GM23248 (cell line): Measurements from ENCODE around the gene NEGR1. TPM values are rescaled to one million over a fixed set of nuclear protein-coding genes. Genes with fewer than 3 reads are reported as not detected.

Experiments
- DNase-seq: peaks from one replicate; pipeline ENCODE4 v3.0.0-alpha.2; 2015
- H2AFZ ChIP-seq: fragments of 200-600 bp; sonication (generic); 2 replicates; pipeline ENCODE4 v1.6.1; 2016; ENCODE audit warnings: antibody characterized with exemption
- H3F3A ChIP-seq: fragments of 200-600 bp; sonication (generic); 2 replicates; pipeline ENCODE4 v1.6.1; 2016; ENCODE audit warnings: mild to moderate bottlenecking, antibody characterized with exemption, mixed run types; ENCODE audit not compliant: insufficient read depth
- H3K27ac ChIP-seq: fragments of 200-600 bp; sonication (generic); 2 replicates; pipeline ENCODE4 v1.5.1; 2016; ENCODE audit warnings: mild to moderate bottlenecking
- H3K27me3 ChIP-seq: fragments of 200-600 bp; sonication (generic); replicated peaks from 2 replicates; pipeline ENCODE4 v1.6.1; 2016; ENCODE audit warnings: mild to moderate bottlenecking; ENCODE audit not compliant: insufficient read depth
- H3K36me3 ChIP-seq: fragments of 200-600 bp; sonication (generic); 2 replicates; pipeline ENCODE4 v1.6.1; 2016; ENCODE audit warnings: low read depth, mild to moderate bottlenecking
- H3K4me1 ChIP-seq: fragments of 200-600 bp; sonication (generic); 2 replicates; pipeline ENCODE4 v1.6.1; 2016; ENCODE audit warnings: mild to moderate bottlenecking; ENCODE audit not compliant: insufficient read depth
- H3K4me2 ChIP-seq: fragments of 200-600 bp; sonication (generic); one replicate; pipeline ENCODE4 v1.6.1; 2016; ENCODE audit warnings: mild to moderate bottlenecking; ENCODE audit not compliant: unreplicated experiment
- H3K4me3 ChIP-seq: fragments of 200-600 bp; sonication (generic); 2 replicates; pipeline ENCODE4 v1.5.1; 2016; ENCODE audit warnings: mild to moderate bottlenecking
- H3K79me2 ChIP-seq: fragments of 200-600 bp; sonication (generic); 2 replicates; pipeline ENCODE4 v1.6.1; 2016; ENCODE audit warnings: mild to moderate bottlenecking; ENCODE audit not compliant: insufficient read depth
- H3K9ac ChIP-seq: fragments of 200-600 bp; sonication (generic); 2 replicates; pipeline ENCODE4 v1.6.1; 2016; ENCODE audit warnings: mild to moderate bottlenecking
- H3K9me2 ChIP-seq: fragments of 200-600 bp; sonication (generic); 2 replicates; pipeline ENCODE4 v1.6.1; 2016; ENCODE audit warnings: mixed run types, mild to moderate bottlenecking, moderate library complexity; ENCODE audit not compliant: insufficient read depth
- H3K9me3 ChIP-seq: fragments of 200-600 bp; sonication (generic); one replicate; pipeline ENCODE4 v1.6.1; 2017; ENCODE audit warnings: low read depth
- H4K20me1 ChIP-seq: fragments of 200-600 bp; sonication (generic); 2 replicates; pipeline ENCODE4 v1.6.0; 2016; ENCODE audit not compliant: insufficient read depth
- EZH2 ChIP-seq: fragments of 200-600 bp; sonication (generic); IDR thresholded peaks from 2 replicates; pipeline ENCODE4 v1.6.1; 2018; ENCODE audit warnings: antibody characterized with exemption, mild to moderate bottlenecking; ENCODE audit not compliant: insufficient read depth, poor library complexity, severe bottlenecking
- EZH2phosphoT487 ChIP-seq: fragments of 200-600 bp; sonication (generic); IDR thresholded peaks from 2 replicates; pipeline ENCODE4 v1.6.1; 2018; ENCODE audit warnings: antibody characterized with exemption, moderate library complexity, mild to moderate bottlenecking, low read depth; ENCODE audit not compliant: insufficient read depth
- WGBS, 2 experiments: methylation state at CpG; one replicate each; pipeline ENCODE4 v1.1.6; 2015 to 2017; ENCODE audit warnings: low lambda C conversion rate in 2 of 2, low coverage in 1 of 2; ENCODE audit errors: missing lambda C conversion rate in 2 of 2; 5-methylcytosine and 5-hydroxymethylcytosine counted together
- in situ Hi-C: fragments of 300-500 bp; cut with MboI; formaldehyde crosslinking; loops from 2 replicates; pipeline ENCODE4 v1.15.0; 2020
- polyA plus RNA-seq: library from polyadenylated mRNA; unstranded; fragments of >200 nt; fragmentation: Nextera tagmentation; extraction: Ambion mirVana; gene quantifications from 2 replicates; pipeline ENCODE4 v1.2.1, GENCODE V29; 2016
- total RNA-seq: library from RNA; depleted of rRNA; stranded (reverse); fragments of >200 nt; shearing (Covaris generic); gene quantifications from 2 replicates; pipeline ENCODE4 v1.2.3, GENCODE V29; 2014

Gene NEGR1
- total and polyA plus RNA-seq, 2 experiments from 2014 or later, result 14.3 to 15.7 TPM

GRCh38 chr1:72101840-72102632 is 180.3 kb downstream of the NEGR1 start:
- 65 to 74% methylated on average over 3 of the region's 3 CpGs for WGBS, 2 experiments
- Histone ChIP-seq H2AFZ (no peak overlapping the region), H3F3A (no peaks in the 10 kb centered on the region), H3K4me1 (0 out of 2 replicates have a peak, but pooled peaks cover 6% of the 10 kb centered on the region), H3K4me2 (no peak overlapping the region), H3K9ac (no peak overlapping the region), H3K9me2 (no peaks in the 10 kb centered on the region), H4K20me1 (no peaks in the 10 kb centered on the region), H3K4me3 (no peak overlapping the region), H3K36me3 (no peaks in the 10 kb centered on the region), H3K27me3 (no peaks in the 10 kb centered on the region), H3K9me3 (no peaks in the 10 kb centered on the region), H3K79me2 (no peaks in the 10 kb centered on the region), H3K27ac (no peak overlapping the region)
- in situ Hi-C loops, result no loop called here
- TF ChIP-seq EZH2phosphoT487 (no peak), EZH2 (no peak)
- DNase-seq, result no peak

GRCh38 chr1:72100771-72101170 is 181.6 kb downstream of the NEGR1 start:
- Histone ChIP-seq H3K4me1 (0 out of 2 replicates have a peak, but pooled peaks cover 6% of the 10 kb centered on the region), H3K9me3 (no peaks in the 10 kb centered on the region), H3K27ac (no peak overlapping the region), H3K4me3 (no peak overlapping the region), H3K9ac (no peak overlapping the region), H3K4me2 (no peak overlapping the region), H3K36me3 (no peaks in the 10 kb centered on the region), H3K27me3 (no peaks in the 10 kb centered on the region), H3K9me2 (no peaks in the 10 kb centered on the region), H3K79me2 (no peaks in the 10 kb centered on the region), H3F3A (no peaks in the 10 kb centered on the region), H4K20me1 (no peaks in the 10 kb centered on the region), H2AFZ (no peak overlapping the region)
- TF ChIP-seq EZH2 (no peak), EZH2phosphoT487 (no peak)
- WGBS, 2 experiments, result 91 to 98% methylated on average over 2 of the region's 2 CpGs
- DNase-seq, result no peak
- in situ Hi-C loops, result no loop called here

- no peaks in the 10 kb centered on the region for H3K4me1 ChIP-seq
- H3K9me3 ChIP-seq, result no peaks in the 10 kb centered on the region
- no peak overlapping the region for H3K4me2 ChIP-seq
- 97 to 98% methylated on average over 4 of the region's 4 CpGs for WGBS, 2 experiments
- no peak overlapping the region for H3K27ac ChIP-seq
- no peaks in the 10 kb centered on the region for H3F3A ChIP-seq
- H3K9ac ChIP-seq, result no peak overlapping the region
- no peaks in the 10 kb centered on the region for H3K27me3 ChIP-seq
- in situ Hi-C loops, result no loop called here
- no peaks in the 10 kb centered on the region for H3K79me2 ChIP-seq
- no peak overlapping the region for H3K4me3 ChIP-seq
- no peaks in the 10 kb centered on the region for H4K20me1 ChIP-seq
- no peaks in the 10 kb centered on the region for H3K36me3 ChIP-seq
- H3K9me2 ChIP-seq, result no peaks in the 10 kb centered on the region
- no peak overlapping the region for H2AFZ ChIP-seq
- no peak for DNase-seq
- TF ChIP-seq EZH2phosphoT487 (no peak), EZH2 (no peak)
These were observed 184.3 kb downstream of the NEGR1 start for GRCh38 chr1:72097851-72098570.

- Histone ChIP-seq H4K20me1 (no peaks in the 10 kb centered on the region), H3K27me3 (no peaks in the 10 kb centered on the region), H3K4me1 (no peaks in the 10 kb centered on the region), H3F3A (no peaks in the 10 kb centered on the region), H3K9me2 (no peaks in the 10 kb centered on the region), H3K9me3 (no peaks in the 10 kb centered on the region), H3K27ac (no peak overlapping the region), H3K9ac (no peak overlapping the region), H3K79me2 (no peaks in the 10 kb centered on the region), H2AFZ (no peak overlapping the region), H3K4me2 (no peak overlapping the region), H3K36me3 (no peaks in the 10 kb centered on the region), H3K4me3 (no peak overlapping the region)
- 21 to 23% methylated on average over 2 of the region's 2 CpGs for WGBS, 2 experiments
- TF ChIP-seq EZH2 (no peak), EZH2phosphoT487 (no peak)
- DNase-seq, result no peak
- in situ Hi-C loops, result no loop called here
These were observed 188.1 kb downstream of the NEGR1 start for GRCh38 chr1:72094209-72094608.
